Stimulated activated CD4-positive, alpha-beta T cell treated with anti-CD3 and anti-CD28 coated beads, TNF-alpha, amount 100 ng/mL, for 24 hours (primary cell): ENCODE results near the gene DDAH2.
A peak's percentile ranks its signal among the peaks of the same experiment; 100 is the strongest.
"Not testable (repeated sequence)": the region's sequence is repeated elsewhere in the genome, so short reads cannot be mapped to it uniquely, and the experiment has no call there.

Experiments used
- DNase-seq, 3 experiments: peaks; one replicate each; pipeline ENCODE4 v3.0.0-alpha.2; 2020; ENCODE audit warnings: low read depth in 3 of 3

Gene DDAH2

DNA sequence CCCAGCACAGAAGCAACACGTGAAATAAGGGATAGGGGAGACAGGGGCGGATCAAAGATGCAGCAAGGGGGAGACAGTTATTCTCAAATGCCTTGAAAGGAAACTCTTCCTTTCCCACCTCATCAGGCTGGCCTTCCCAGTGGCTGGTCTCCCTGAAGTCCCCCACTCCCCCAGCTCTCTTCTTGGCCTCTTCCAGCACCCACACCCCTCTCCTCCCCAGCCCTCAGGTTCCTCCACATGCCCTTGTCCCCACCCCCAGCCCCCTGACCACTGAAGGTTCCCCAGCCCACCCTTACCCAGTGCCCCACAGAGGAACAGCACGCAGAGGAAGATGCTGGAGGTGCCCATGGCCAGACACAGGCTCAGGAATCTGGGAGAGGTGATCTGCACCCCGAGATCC is 15.6 kb downstream of the DDAH2 start:
- no peak for DNase-seq

- no peak for DNase-seq
Observed at GRCh38 chr6:31712296-31712695, 16.8 kb downstream of the DDAH2 start.

GRCh38 chr6:31711233-31711632 is 17.9 kb downstream of the DDAH2 start:
- no peak for DNase-seq

DNA sequence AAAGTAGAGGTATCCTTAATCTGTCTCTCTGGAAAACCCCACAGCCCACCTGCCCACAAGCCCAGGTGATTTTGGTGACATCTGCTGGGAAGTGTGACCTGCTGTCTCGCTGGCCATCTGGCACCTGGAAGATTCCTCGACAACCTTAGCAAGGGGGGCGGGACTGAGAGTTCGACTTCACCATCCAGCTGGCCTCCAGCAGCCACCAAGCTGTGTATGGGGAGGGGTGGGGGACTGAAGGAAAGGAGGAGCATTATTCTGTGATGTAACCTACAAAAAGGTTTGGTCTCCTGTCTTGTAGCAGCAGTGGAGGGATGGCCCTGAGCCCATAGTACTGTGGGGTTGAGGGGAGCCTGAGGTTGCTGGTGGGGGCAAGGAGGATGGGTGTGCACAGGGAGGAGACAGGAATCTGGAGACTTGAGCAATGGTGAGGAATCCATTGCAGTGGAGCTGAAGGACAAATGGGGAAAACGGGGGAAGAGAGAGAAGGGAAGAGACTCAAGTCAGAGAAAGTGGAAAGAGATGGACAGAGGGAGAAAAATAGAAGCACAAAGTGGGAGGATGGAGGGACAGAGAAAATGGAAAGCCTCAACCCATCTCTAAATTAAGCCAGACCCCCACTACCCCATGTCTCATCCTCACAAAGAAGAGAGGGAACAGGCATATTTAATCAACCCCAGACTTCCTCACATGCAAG is 18.4 kb downstream of the DDAH2 start:
- no peak for DNase-seq

GRCh38 chr6:31709157-31709556 is 19.9 kb downstream of the DDAH2 start:
- DNase-seq: not testable (repeated sequence)

- DNase-seq: no peak
Observed at GRCh38 chr6:31708224-31708623, 20.9 kb downstream of the DDAH2 start.

DNA sequence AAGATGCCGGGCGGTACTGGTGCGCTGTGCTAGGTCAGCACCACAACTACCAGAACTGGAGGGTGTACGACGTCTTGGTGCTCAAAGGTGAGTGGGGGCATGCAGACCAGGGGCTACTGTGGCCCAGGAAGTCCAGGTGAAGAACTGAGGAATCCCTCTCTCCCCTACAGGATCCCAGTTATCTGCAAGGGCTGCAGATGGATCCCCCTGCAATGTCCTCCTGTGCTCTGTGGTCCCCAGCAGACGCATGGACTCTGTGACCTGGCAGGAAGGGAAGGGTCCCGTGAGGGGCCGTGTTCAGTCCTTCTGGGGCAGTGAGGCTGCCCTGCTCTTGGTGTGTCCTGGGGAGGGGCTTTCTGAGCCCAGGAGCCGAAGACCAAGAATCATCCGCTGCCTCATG is 21.4 kb downstream of the DDAH2 start:
- DNase-seq: no peak

GRCh38 chr6:31706599-31706998 is 22.5 kb downstream of the DDAH2 start, which contains the start of gene LY6G6F:
LY6G6F (plus strand) TSS chr6:31706866; CDS start chr6:31706907, 41 bp downstream.
- DNase-seq: no peak

DNA sequence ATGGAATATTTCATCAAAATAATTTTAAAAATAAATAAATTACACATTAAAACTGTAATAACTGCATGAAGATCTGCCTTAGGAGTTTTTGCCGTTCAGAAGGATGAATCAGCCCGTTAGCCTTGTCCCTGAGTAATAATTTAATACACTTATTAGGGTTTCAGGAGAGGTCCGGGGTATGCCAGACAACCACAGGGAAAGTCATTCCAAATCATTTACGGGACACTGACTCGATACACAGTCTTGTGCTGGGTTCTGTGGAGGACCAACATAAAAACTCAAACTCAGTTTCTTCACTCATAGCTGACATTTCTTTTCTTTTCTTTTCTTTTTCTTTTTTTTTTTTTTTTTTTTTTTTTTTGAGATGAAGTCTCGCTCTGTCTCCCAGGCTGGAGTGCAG is 23.2 kb downstream of the DDAH2 start:
- DNase-seq: no peak

- peak; percentile 92 to 98 (median 92) for DNase-seq
Observed at GRCh38 chr6:31702819-31703716, 26.0 kb downstream of the DDAH2 start, which contains the start of gene ABHD16A. ABHD16A (minus strand) TSS chr6:31703324; CDS start chr6:31703281, 43 bp downstream.

- DNase-seq: peak in 1 of 3 experiments; percentile 5
Observed at GRCh38 chr6:31702405-31702818, 26.7 kb downstream of the DDAH2 start.

GRCh38 chr6:31701666-31702404 is 27.3 kb downstream of the DDAH2 start:
- no peak for DNase-seq

- no peak for DNase-seq
Observed at GRCh38 chr6:31700740-31701401, 28.2 kb downstream of the DDAH2 start.

DNA sequence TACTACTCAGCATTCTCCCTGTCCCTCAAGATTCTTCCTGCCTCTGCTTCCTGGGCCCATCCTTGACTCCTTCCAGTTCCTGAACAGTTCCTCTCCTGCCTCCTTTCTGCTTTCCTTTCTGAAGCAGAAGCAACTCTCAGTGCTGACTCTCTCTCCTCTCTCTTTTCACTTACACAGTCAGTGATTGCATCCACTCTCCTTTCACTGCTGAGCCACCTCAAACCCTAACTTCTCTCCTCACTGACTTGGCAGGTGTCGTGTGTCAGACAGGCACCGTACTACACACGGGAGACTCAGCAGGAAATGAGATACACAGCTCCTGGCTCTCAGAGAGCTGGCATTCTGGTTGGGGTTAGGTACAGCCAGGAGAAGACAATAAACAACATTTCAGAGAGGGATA is 31.5 kb downstream of the DDAH2 start:
- DNase-seq: no peak

GRCh38 chr6:31693535-31693934 is 35.6 kb downstream of the DDAH2 start:
- no peak for DNase-seq

DNA sequence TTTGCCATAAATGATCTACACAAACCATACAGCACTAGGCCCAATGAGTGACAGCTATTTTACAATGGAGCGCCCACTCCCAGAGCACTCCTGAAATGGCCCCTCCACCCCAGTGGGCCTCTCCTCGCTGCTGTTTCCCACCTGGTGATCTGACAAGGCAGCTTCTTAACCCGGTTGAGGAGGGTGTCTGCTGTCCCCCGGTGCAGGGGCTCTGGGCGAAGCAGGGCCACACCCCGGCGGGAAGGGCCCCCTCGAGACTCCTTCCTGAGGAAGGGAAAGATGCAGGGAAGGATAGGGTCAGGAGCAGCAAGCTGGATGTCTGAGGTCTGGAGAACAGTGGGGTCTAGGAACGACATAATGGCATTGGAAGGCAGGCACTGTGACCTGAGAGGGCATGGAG is 36.2 kb downstream of the DDAH2 start:
- no peak for DNase-seq

DNA sequence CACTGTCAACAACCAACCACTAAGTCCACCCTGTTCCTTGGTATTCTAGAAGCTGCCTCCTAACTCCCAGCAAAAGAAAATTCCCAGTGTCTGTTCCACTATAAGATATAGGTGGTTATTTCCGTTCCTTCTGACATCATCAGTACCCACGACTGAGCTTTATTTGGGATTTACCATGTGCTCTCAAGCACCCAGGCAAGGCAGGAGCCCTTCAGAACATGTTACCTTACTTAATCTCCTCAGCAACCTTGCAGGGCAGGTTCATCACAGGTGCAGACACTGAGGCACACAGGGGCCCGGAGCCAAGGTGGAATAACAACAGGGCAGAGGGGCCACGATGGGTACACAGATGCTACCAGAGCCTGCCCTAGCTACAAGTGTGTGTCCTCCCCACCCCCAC is 36.7 kb downstream of the DDAH2 start:
- DNase-seq: no peak

DNA sequence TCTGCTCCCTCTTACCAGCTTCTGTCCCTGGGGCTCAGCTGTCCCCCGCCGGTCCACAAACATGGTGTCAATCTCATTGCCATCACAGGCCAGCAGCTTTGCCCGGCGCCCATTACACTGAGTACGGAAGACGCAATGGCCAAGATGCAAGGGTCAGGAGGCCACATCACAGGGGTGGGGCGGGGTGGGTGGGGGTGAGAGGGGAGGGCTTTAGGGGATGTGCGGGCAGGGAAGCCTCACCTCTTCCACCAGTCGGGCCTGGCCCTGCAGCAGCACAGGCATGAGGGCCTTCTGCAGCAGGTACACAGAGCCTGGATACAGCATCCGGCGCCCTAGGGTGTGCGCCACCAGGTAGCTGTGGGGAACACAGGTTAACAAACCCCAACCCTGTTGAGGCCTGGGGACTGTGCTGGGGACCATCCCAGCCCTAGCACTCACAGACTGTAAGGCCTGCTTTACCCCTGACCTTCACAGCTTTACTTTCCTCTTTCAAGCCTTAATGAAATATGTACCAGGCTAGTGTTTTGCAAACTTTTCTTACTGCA is 37.5 kb downstream of the DDAH2 start:
- DNase-seq: no peak

- no peak for DNase-seq
Observed at GRCh38 chr6:31691078-31691463, 38.0 kb downstream of the DDAH2 start.

DNA sequence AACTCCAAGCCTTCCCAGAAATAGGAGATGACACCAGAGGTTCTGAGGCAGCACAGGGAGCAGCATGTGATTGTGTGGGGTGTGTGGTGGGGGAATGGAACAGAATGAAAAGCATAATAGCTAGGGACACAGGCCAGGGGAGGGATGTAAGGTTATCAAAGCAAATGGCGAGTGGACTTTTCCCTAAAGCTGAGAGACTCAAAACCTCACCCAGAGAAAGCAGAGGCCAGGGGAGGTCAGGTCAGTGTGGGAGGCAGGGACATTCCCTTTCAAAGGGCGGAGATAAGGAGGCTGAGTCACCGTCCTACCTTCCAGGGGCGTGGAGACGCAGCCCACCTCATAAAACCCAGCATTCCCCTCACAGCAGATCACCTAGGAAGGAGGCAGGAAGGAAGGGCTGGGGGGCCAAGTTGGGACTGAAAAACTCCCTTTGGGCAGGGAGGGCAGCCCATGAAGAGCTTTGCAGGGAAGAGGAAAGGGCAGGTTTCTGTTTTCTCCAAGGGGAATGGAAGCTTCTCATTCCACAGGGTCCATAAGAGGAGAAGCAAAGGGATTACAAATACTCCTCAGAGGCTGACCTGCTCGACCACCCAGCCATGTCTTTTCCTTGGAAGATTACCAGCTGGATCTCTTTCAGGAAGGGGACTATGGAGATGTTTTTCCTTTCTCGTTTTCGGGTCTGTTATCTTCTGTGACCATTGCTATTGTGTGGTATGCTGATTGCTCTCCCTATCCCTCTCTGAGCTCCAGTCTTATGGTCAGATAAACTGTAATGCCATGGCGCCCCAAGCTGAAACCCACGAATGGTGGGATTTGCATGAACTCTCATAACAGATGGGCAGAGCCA is 38.6 kb downstream of the DDAH2 start:
- no peak for DNase-seq
